Cardiac muscle cell (in vitro differentiated cells and primary cell): ENCODE results near the gene PTPRF. TPM values are rescaled to one million over a fixed set of nuclear protein-coding genes. Genes with fewer than 3 reads are reported as not detected.

ENCODE experiments used
- DNase-seq, 2 donors: peaks; one replicate each; pipeline versions ENCODE4 v3.0.0 to v3.0.0-alpha.2; 2010 to 2017; ENCODE audit warnings: low read depth in 1 of 2, low spot score in 1 of 2
- H3K27ac ChIP-seq: fragments of 200-600 bp; sonication (generic); 2 replicates; pipeline ENCODE4 v1.5.1; 2016
- H3K27me3 ChIP-seq: fragments of 200-600 bp; sonication (generic); 2 replicates; pipeline ENCODE4 v1.6.0; 2016; ENCODE audit warnings: control low read depth
- H3K36me3 ChIP-seq: fragments of 200-600 bp; sonication (generic); 2 replicates; pipeline ENCODE4 v1.5.1; 2016; ENCODE audit warnings: control low read depth
- H3K4me1 ChIP-seq: fragments of 200-600 bp; sonication (generic); 2 replicates; pipeline ENCODE4 v1.8.1; 2017; ENCODE audit warnings: low read depth, mild to moderate bottlenecking, mixed run types
- H3K4me3 ChIP-seq: fragments of 200-600 bp; sonication (generic); 2 replicates; pipeline ENCODE4 v1.5.1; 2016; ENCODE audit warnings: mild to moderate bottlenecking
- H3K9me3 ChIP-seq: fragments of 200-600 bp; sonication (generic); 2 replicates; pipeline ENCODE4 v1.5.1; 2017; ENCODE audit warnings: low read depth, mild to moderate bottlenecking, control low read depth
- polyA plus RNA-seq: library from polyadenylated mRNA; unstranded; fragments of >200 nt; fragmentation: Nextera tagmentation; extraction: Ambion mirVana; gene quantifications from 2 replicates; pipeline ENCODE4 v1.2.1, GENCODE V29; 2016
- total RNA-seq: library from RNA; depleted of rRNA; stranded (reverse); fragments of >200 nt; gene quantifications from 2 replicates; pipeline ENCODE4 v1.2.3, GENCODE V29; 2016
- TF ChIP-seq, protein P1 (sequence below): IDR thresholded peaks from 2 replicates; pipeline ENCODE4 v1.5.1; 2012; ENCODE audit warnings: low read depth, mild to moderate bottlenecking, low read length

The PTPRF gene
- total and polyA plus RNA-seq, 2 experiments from 2014 or later = 44.1 to 72.8 TPM

- Histone ChIP-seq H3K36me3 (no peaks in the 10 kb centered on the region), H3K9me3 (no peaks in the 10 kb centered on the region), H3K4me3 (no peak overlapping the region), H3K27ac (no peak overlapping the region), H3K4me1 (peaks cover 20% of the 10 kb centered on the region), H3K27me3 (no peaks in the 10 kb centered on the region)
- DNase-seq = no peak
- TF ChIP-seq, protein P1, sequence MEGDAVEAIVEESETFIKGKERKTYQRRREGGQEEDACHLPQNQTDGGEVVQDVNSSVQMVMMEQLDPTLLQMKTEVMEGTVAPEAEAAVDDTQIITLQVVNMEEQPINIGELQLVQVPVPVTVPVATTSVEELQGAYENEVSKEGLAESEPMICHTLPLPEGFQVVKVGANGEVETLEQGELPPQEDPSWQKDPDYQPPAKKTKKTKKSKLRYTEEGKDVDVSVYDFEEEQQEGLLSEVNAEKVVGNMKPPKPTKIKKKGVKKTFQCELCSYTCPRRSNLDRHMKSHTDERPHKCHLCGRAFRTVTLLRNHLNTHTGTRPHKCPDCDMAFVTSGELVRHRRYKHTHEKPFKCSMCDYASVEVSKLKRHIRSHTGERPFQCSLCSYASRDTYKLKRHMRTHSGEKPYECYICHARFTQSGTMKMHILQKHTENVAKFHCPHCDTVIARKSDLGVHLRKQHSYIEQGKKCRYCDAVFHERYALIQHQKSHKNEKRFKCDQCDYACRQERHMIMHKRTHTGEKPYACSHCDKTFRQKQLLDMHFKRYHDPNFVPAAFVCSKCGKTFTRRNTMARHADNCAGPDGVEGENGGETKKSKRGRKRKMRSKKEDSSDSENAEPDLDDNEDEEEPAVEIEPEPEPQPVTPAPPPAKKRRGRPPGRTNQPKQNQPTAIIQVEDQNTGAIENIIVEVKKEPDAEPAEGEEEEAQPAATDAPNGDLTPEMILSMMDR = no peak
Observed at GRCh38 chr1:43552059-43552742, 21.5 kb downstream of the PTPRF start.

GRCh38 chr1:43552813-43553212 is 22.1 kb downstream of the PTPRF start:
- Histone ChIP-seq H3K36me3 (no peaks in the 10 kb centered on the region), H3K27me3 (no peaks in the 10 kb centered on the region), H3K9me3 (no peaks in the 10 kb centered on the region), H3K4me3 (no peak overlapping the region), H3K27ac (no peak overlapping the region), H3K4me1 (peaks cover 17% of the 10 kb centered on the region)
- TF ChIP-seq, protein P1 = no peak
- DNase-seq = peak in 1 of 2 donors; percentile 81

GRCh38 chr1:43554444-43554992 is 23.8 kb downstream of the PTPRF start:
- Histone ChIP-seq H3K36me3 (no peaks in the 10 kb centered on the region), H3K4me3 (no peak overlapping the region), H3K4me1 (peaks cover 16% of the 10 kb centered on the region), H3K27ac (no peak overlapping the region), H3K27me3 (no peaks in the 10 kb centered on the region), H3K9me3 (no peaks in the 10 kb centered on the region)
- DNase-seq = peak; percentile 59 to 60
- TF ChIP-seq, protein P1 = peak; percentile 69

DNA sequence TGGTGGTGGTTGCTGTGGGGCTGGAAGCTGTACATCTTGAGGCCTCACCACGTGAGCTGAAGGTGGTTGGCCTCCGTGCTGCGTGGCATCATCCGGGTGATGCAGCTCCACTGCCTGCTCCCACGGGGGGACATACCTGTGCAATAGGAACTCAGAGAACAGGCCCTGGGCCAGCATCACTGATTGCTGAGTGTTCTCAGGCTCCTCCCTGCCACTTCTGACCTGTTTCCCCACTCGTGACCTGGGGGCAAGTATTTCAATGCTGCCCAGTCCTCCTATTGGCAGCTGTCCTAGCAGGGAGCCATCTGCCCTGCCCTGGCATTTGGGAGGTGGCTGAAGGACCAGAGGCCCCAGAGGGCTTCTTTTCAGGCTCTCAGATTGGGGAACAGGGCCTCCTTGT is 26.1 kb downstream of the PTPRF start:
- no peak for DNase-seq
- TF ChIP-seq, protein P1 = no peak
- Histone ChIP-seq H3K4me3 (no peak overlapping the region), H3K27ac (no peak overlapping the region), H3K4me1 (peaks cover 12% of the 10 kb centered on the region), H3K27me3 (no peaks in the 10 kb centered on the region), H3K9me3 (no peaks in the 10 kb centered on the region), H3K36me3 (no peaks in the 10 kb centered on the region)

DNA sequence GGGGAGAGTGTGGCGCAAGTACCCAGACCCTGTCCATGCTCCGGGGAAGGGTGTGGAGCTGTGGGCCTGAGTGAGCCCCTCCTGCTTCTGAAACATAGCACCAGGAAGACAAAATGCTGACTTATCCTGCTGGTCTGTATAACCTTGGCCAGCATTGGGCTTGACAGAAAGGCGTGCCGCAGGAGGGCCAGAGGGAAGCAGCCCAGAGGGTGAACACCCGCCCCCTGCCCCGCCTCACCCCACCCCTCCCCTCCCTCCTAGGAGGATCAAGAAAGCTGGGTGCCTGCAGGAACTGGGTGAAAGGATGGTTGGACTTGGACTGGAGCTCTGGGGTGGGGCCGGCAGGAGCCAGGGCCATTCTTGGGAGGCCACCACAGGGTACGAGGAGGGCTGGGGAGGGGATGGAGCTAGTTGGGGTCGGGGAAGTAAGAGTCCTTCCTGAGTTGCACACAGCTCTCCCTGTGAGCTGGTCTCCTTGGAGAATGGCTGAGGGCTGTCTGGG is 27.1 kb downstream of the PTPRF start:
- peak in 1 of 2 donors; percentile 47 for DNase-seq

More for the DNA sequence above, 27.1 kb downstream of the PTPRF start:
- Histone ChIP-seq H3K9me3 (no peaks in the 10 kb centered on the region), H3K27me3 (no peaks in the 10 kb centered on the region), H3K27ac (peak overlapping the region; percentile 77), H3K4me3 (no peak overlapping the region), H3K36me3 (no peaks in the 10 kb centered on the region), H3K4me1 (peaks cover 12% of the 10 kb centered on the region)
- TF ChIP-seq, protein P1 = no peak
